ENCODE measurements around the gene TAPT1.

DNA sequence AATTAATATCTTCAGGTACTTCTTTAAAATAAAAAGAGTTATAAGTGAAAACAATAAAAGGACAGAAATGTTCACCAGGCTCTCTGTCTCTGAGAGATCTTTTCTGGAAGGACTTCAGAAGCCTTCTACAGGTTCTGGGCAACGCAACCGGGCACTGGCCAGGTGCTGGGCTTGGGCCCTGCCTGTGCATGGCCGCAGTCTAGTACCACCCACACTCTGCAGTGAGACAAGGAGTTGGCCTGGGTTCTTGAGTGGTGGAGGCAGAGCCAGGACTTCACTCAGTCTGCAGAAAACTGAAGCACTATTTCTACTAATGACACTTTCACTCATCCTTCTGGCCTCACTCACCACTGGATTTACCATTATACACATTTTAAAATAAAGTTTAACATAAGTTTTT is 21.8 kb downstream of the TAPT1 start:
- TF ChIP-seq, protein P1, sequence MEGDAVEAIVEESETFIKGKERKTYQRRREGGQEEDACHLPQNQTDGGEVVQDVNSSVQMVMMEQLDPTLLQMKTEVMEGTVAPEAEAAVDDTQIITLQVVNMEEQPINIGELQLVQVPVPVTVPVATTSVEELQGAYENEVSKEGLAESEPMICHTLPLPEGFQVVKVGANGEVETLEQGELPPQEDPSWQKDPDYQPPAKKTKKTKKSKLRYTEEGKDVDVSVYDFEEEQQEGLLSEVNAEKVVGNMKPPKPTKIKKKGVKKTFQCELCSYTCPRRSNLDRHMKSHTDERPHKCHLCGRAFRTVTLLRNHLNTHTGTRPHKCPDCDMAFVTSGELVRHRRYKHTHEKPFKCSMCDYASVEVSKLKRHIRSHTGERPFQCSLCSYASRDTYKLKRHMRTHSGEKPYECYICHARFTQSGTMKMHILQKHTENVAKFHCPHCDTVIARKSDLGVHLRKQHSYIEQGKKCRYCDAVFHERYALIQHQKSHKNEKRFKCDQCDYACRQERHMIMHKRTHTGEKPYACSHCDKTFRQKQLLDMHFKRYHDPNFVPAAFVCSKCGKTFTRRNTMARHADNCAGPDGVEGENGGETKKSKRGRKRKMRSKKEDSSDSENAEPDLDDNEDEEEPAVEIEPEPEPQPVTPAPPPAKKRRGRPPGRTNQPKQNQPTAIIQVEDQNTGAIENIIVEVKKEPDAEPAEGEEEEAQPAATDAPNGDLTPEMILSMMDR (IDR thresholded peaks at IDR 0.05) = no peak
- TF ChIP-seq POLR2A (IDR thresholded peaks at IDR 0.05) = no peak
